ENCODE data around the gene CALY.
"Not testable (repeated sequence)": the region's sequence is repeated elsewhere in the genome, so short reads cannot be mapped to it uniquely, and the experiment has no call there.

CALY gene

GRCh38 chr10:133373174-133374090, 36.7 kb upstream of the CALY start, which contains the start of gene ECHS1:
Gene ECHS1 (minus strand): TSS chr10:133373354. CDS start chr10:133373333, 21 bp downstream.
- Mint-ChIP-seq H3K9me3 (peaks cover 0 to 2% of the 10 kb centered on the region in 2 donors), H3K36me3 (peaks cover 16 to 20% of the 10 kb centered on the region in 2 donors), H3K4me3 (peak within 1 kb of the TSS; percentile 93 to 99), H3K4me1 (peaks cover 14 to 50% of the 10 kb centered on the region in 2 donors), H3K27me3 (no peaks in the 10 kb centered on the region), H3K27ac (peak within 1 kb of the TSS; percentile 96)
- DNase-seq (peak; percentile 94), ATAC-seq (replicated peaks) (peak; percentile 97)

DNA sequence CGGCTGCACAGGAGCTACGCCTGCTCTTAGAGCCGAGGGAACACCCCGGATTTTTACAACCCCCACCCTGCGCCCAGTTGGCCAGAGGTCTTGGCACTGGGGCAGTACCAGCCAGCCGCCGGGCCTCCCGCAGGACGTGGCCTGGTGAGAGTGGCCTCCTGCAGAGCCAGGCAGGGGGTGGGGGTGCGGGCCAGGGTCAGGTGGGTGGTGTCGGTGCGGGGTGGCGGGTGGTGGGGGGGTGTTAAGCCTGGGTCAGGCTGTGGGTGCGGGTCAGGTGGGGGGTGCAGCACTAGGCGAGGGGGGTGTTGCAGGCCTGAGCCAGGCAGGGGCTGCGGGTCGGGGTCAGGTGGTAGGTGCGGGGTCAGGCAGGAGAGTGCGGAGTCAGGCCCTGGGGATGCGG, 35.8 kb upstream of the CALY start:
- peaks cover 21 to 26% of the 10 kb centered on the region in 2 donors for H3K36me3 Mint-ChIP-seq
- H3K4me3 Mint-ChIP-seq: peak overlapping the region; percentile 82 to 99
- no peak for ATAC-seq (replicated peaks)
- no peaks in the 10 kb centered on the region for H3K27me3 Mint-ChIP-seq
- no peak overlapping the region for H3K27ac Mint-ChIP-seq
- peaks cover 14 to 43% of the 10 kb centered on the region in 2 donors for H3K4me1 Mint-ChIP-seq
- DNase-seq: no peak
- peaks cover 0 to 2% of the 10 kb centered on the region in 2 donors for H3K9me3 Mint-ChIP-seq

DNA sequence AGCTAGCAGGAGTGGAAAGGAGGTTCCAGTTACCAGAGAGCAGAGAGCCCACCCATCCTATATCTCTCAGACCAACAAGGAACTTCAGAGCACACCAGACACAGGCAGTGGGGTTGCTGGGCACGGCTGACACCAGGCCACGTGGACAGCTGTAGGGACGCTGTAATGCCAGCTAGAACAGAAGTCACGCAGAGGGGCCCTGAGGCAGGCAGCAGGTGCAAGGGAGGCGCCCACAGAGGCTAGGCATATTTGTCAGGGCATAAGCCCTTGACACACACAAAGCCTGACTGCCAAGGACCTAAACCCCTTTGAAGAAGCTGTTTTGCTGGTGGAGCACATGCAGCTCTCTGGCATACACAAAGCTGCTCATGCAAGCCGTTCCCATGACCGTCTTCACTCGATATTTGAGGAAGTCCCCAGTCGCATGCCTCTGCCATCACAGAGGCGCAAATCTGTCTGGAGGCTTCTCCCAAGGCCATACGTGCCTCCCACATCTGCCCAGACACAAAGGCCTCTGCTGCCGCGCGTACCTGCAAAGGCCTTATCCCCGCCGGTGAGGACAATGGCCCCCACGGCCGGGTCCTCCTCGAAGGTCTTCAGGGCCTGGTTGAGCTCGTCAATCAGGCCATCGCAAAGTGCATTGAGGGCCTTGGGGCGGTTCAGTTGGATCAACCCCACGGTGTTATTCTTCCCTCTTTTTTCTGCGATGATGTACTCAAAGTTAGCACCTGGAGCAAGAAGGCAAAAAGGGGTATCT, 33.5 kb upstream of the CALY start:
- H3K27ac Mint-ChIP-seq: no peak overlapping the region
- DNase-seq (no peak), ATAC-seq (replicated peaks) (no peak)
- H3K36me3 Mint-ChIP-seq: peaks cover 25 to 30% of the 10 kb centered on the region in 2 donors
- peaks cover 0 to 2% of the 10 kb centered on the region in 2 donors for H3K9me3 Mint-ChIP-seq
- no peaks in the 10 kb centered on the region for H3K27me3 Mint-ChIP-seq
- H3K4me3 Mint-ChIP-seq: no peak overlapping the region
- peaks cover 12 to 35% of the 10 kb centered on the region in 2 donors for H3K4me1 Mint-ChIP-seq

DNA sequence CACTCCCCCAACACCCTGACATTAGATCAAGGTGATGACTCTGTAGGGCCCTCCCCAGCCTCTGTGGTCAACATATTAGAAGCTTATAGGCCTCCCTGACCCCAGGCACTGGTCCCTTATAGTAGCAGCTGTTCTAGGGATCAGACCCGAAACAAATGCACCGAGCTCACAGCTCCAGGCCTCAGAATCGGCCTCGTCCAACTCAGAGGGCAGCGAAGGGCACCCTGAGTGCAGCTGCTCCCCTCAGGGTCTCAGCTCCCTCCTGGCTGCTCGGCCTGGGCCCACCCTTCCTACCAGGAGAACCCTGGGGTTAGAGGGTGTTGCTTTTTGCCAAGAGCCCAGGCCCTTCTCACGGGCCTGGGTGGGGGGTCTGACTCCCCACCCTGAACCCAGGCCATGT, 31.5 kb upstream of the CALY start:
- H3K27ac Mint-ChIP-seq: peak overlapping the region; percentile 32
- H3K4me3 Mint-ChIP-seq: no peak overlapping the region
- H3K4me1 Mint-ChIP-seq: peaks cover 9 to 21% of the 10 kb centered on the region in 2 donors
- no peaks in the 10 kb centered on the region for H3K27me3 Mint-ChIP-seq
- H3K36me3 Mint-ChIP-seq: peaks cover 34 to 36% of the 10 kb centered on the region in 2 donors
- DNase-seq: no peak
- ATAC-seq (replicated peaks): no peak
- H3K9me3 Mint-ChIP-seq: no peaks in the 10 kb centered on the region

- H3K27ac Mint-ChIP-seq; H3K9me3 Mint-ChIP-seq; H3K4me3 Mint-ChIP-seq; H3K27me3 Mint-ChIP-seq; ATAC-seq (replicated peaks); DNase-seq: not testable (repeated sequence)
- Mint-ChIP-seq H3K4me1 (peaks cover 7 to 18% of the 10 kb centered on the region in 2 donors), H3K36me3 (peaks cover 36 to 41% of the 10 kb centered on the region in 2 donors)
Measured at GRCh38 chr10:133367461-133367860, 30.8 kb upstream of the CALY start.

DNA sequence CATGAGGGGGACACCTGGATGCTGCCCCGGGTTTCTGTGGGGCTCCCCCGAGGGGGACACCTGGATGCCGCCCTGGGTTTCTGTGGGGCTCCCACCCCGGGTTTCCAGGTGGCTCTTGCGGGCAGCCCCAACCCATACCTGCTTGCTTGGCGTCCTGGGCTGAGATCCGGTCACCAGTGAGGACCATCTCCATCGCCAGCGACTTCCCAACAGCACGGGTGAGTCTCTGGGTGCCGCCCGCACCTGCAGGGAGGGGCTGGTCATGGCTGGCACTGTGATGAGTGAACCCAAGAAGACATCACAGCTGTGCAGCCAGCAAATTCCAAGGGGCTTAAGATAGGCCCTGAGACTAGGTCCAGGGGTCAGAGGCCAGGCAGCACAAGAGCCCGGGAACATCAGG, 30.1 kb upstream of the CALY start:
- ATAC-seq (replicated peaks) (no peak), DNase-seq (no peak)
- Mint-ChIP-seq H3K36me3 (peaks cover 41 to 46% of the 10 kb centered on the region in 2 donors), H3K4me3 (no peak overlapping the region), H3K27me3 (no peaks in the 10 kb centered on the region), H3K9me3 (no peaks in the 10 kb centered on the region), H3K4me1 (peaks cover 7 to 19% of the 10 kb centered on the region in 2 donors), H3K27ac (no peak overlapping the region)

DNA sequence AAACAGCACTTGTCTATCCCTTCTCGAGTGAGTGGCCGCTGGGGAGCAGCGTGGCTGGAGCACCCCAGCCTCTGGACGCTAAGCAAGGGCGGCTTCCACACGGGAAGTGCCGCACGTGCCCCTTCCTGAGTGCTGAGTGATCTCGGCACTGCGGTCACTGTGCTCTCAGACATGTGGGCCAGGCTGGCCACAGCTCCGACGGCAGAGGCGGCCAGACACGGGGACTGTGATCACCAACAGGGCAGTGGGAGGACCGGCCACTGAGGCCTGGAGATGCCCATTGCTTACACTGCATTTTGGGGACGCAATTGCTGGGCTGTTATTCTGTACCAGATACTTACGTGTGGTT, 29.4 kb upstream of the CALY start:
- Mint-ChIP-seq H3K4me3 (no peak overlapping the region), H3K36me3 (peaks cover 46 to 47% of the 10 kb centered on the region in 2 donors), H3K27ac (no peak overlapping the region), H3K4me1 (peaks cover 11 to 19% of the 10 kb centered on the region in 2 donors), H3K27me3 (no peaks in the 10 kb centered on the region), H3K9me3 (no peaks in the 10 kb centered on the region)
- DNase-seq (no peak), ATAC-seq (replicated peaks) (no peak)

GRCh38 chr10:133365461-133366129, 28.9 kb upstream of the CALY start:
- ATAC-seq (replicated peaks) (no peak), DNase-seq (no peak)
- H3K27ac Mint-ChIP-seq: no peak overlapping the region
- peaks cover 45 to 46% of the 10 kb centered on the region in 2 donors for H3K36me3 Mint-ChIP-seq
- no peaks in the 10 kb centered on the region for H3K9me3 Mint-ChIP-seq
- H3K4me3 Mint-ChIP-seq: no peak overlapping the region
- H3K27me3 Mint-ChIP-seq: no peaks in the 10 kb centered on the region
- peaks cover 12 to 24% of the 10 kb centered on the region in 2 donors for H3K4me1 Mint-ChIP-seq

DNA sequence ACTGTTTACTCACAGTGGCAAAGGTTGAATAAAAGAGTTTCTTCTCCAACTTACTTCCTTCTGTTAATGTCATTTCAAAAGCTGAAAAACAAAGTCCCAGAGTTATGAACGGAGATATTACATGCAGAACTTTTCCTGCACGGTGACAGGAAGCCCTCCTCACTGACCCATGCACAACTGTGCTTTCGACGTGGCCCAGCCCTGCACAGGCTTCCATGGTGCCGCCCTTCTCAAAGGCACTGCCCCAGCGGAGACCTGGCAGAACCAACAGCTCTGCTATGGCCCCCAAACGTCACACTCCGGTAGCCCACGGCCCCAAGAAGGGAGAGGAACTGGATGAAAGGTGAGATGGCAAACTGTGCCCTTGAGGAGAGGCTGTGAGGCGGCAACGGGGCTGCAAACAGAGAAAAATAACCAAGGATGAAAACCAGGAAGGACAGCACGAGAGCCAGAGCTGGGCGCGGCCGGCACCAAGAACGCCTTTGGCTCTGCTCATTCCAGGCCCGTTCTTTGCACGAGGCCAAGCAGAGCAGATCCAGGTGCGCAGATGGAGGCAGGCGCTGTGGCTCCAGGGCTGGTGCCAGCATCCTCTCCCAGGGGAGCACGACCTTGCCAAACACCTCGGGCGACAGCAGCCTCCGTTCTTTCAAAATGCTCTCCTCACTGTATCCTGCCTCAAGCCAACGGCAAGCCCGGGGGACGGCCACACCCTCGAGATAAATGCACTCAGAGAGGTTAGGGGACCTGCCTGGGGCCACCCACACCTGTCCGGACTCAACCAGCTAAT, 28.1 kb upstream of the CALY start:
- no peak overlapping the region for H3K4me3 Mint-ChIP-seq
- DNase-seq (no peak), ATAC-seq (replicated peaks) (no peak)
- H3K4me1 Mint-ChIP-seq: peaks cover 19 to 25% of the 10 kb centered on the region in 2 donors
- peaks cover 37 to 40% of the 10 kb centered on the region in 2 donors for H3K36me3 Mint-ChIP-seq
- H3K9me3 Mint-ChIP-seq: no peaks in the 10 kb centered on the region
- H3K27me3 Mint-ChIP-seq: no peaks in the 10 kb centered on the region
- H3K27ac Mint-ChIP-seq: no peak overlapping the region

DNA sequence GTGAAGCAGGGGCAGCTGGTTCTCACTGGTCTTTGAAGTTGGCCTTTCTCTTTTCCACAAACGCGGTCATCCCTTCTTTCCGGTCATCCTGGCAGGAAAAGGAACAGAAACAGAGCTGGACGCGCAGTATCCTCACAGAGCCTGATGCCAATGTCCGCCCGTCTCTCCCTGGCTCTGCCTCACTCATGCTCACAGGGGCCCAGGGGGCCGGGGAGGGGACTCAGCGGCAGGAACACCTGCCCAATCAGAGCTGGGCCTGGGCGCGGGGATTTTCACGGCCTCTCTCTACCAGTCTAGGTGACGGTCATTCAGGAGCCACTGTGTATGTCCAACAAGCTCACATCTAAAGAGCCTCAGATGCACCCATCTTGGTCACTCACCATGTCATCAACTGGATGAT, 26.1 kb upstream of the CALY start:
- Mint-ChIP-seq H3K4me1 (peaks cover 21 to 30% of the 10 kb centered on the region in 2 donors), H3K4me3 (no peak overlapping the region), H3K27me3 (no peaks in the 10 kb centered on the region), H3K27ac (no peak overlapping the region), H3K36me3 (peaks cover 28 to 29% of the 10 kb centered on the region in 2 donors), H3K9me3 (no peaks in the 10 kb centered on the region)
- DNase-seq: no peak
- ATAC-seq (replicated peaks): no peak

DNA sequence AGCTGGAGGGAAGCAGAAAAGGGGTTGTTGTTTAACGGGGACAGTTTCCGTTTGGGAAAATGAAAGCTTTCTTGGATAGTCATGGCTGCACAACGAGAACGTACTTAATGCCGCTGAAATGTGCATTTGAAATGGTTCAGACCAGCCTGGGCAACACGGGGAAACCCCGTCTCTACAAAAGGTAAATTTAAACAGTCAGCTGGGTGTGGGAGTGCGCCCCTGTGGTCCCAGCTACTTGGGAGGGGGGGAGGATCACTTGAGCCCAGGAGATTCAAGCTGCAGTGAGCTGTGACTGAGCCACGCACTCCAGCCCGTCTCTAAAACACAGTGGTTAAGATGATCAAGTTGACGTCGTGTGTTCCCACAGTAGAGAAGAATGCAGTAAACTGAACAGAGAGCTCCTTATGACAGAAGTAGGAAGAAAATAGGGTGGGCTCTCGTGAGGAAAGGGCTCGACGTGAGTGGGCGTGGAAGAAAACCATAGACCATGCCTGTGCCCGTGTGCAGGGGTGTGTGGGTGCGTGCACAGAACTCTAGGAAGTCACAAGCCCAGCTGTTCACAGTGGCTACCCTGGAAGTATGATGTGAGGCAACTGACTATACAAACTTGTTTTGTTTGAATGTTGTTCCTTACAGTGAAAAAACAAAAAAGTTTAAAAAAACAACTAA, 25.2 kb upstream of the CALY start:
- Mint-ChIP-seq H3K36me3 (peaks cover 25 to 27% of the 10 kb centered on the region in 2 donors), H3K4me3 (peak overlapping the region; percentile 64), H3K27me3 (no peaks in the 10 kb centered on the region), H3K9me3 (no peaks in the 10 kb centered on the region), H3K27ac (peak overlapping the region; percentile 84), H3K4me1 (peaks cover 21 to 30% of the 10 kb centered on the region in 2 donors)
- ATAC-seq (replicated peaks): peak; percentile 53 to 54
- DNase-seq: peak; percentile 39

DNA sequence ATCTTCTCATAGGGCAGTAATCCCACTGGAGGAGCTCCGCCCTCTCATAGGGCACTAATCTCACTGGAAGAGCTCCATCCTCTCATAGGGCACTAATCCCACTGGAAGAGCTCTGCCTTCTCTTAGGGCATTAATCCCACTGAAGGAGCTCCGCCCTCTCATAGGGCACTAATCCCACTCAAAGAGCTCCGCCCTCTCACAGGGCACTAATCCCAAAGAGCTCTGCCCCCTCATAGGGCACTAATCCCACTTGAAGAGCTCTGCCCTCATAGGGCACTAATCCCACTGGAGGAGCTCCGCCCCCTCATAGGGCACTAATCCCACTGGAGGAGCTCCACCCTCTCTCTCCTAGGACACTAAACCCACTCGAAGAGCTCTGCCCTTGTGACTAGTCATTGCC, 24.5 kb upstream of the CALY start:
- ATAC-seq (replicated peaks) (no peak), DNase-seq (no peak)
- Mint-ChIP-seq H3K27me3 (no peaks in the 10 kb centered on the region), H3K9me3 (no peaks in the 10 kb centered on the region), H3K36me3 (peaks cover 26 to 27% of the 10 kb centered on the region in 2 donors), H3K4me1 (peaks cover 21 to 33% of the 10 kb centered on the region in 2 donors), H3K4me3 (peak overlapping the region; percentile 64), H3K27ac (peak overlapping the region; percentile 84)

- peak overlapping the region; percentile 57 for H3K27ac Mint-ChIP-seq
Measured at GRCh38 chr10:133359972-133360610, 23.4 kb upstream of the CALY start.

More at GRCh38 chr10:133359972-133360610, 23.4 kb upstream of the CALY start:
- peaks cover 25 to 28% of the 10 kb centered on the region in 2 donors for H3K36me3 Mint-ChIP-seq
- peaks cover 24 to 41% of the 10 kb centered on the region in 2 donors for H3K4me1 Mint-ChIP-seq
- H3K27me3 Mint-ChIP-seq: no peaks in the 10 kb centered on the region
- no peak overlapping the region for H3K4me3 Mint-ChIP-seq
- H3K9me3 Mint-ChIP-seq: no peaks in the 10 kb centered on the region
- no peak for DNase-seq
- no peak for ATAC-seq (replicated peaks)

All from stimulated activated naive B cell treated with anti-CD40 and anti-IgM and Interleukin-4, amounts not matched to agents 10 μg/mL and 1 μg/mL and 100 μg/mL, for 72 hours (primary cell).